HG02973 (cell line): Measurements from ENCODE around the gene ELAVL3.
"Not testable (repeated sequence)": the region's sequence is repeated elsewhere in the genome, so short reads cannot be mapped to it uniquely, and the experiment has no call there.

Experiments used
- ATAC-seq: cut with Tn5 transposase; IDR thresholded peaks from one replicate; pipeline ENCODE4 v1.9.1; 2021; ENCODE audit warnings: moderate library complexity; ENCODE audit not compliant: unreplicated experiment

Gene ELAVL3

GRCh38 chr19:11410682-11411081 is 70.2 kb downstream of the ELAVL3 start:
- no peak for ATAC-seq

- ATAC-seq = no peak
These were observed 72.3 kb downstream of the ELAVL3 start for GRCh38 chr19:11408591-11408990.

- not testable (repeated sequence) for ATAC-seq
These were observed 74.1 kb downstream of the ELAVL3 start for GRCh38 chr19:11406703-11407236.

GRCh38 chr19:11405846-11406643 is 74.8 kb downstream of the ELAVL3 start:
- ATAC-seq = no peak

GRCh38 chr19:11404588-11405222 is 76.1 kb downstream of the ELAVL3 start:
- no peak for ATAC-seq

GRCh38 chr19:11401808-11402543 is 78.9 kb downstream of the ELAVL3 start:
- no peak for ATAC-seq
